ENCODE data around the gene TMEM89. TPM values are rescaled to one million over a fixed set of nuclear protein-coding genes. Genes with fewer than 3 reads are reported as not detected.
A peak's percentile ranks its signal among the peaks of the same experiment; 100 is the strongest.

Gene TMEM89
- total RNA-seq (2013): 0.12 TPM
- polyA plus RNA-seq (under 1 TPM in 1 of 3 donors, not detected in 2; 0.21 TPM), polyA minus RNA-seq (not detected in 2 replicates), total RNA-seq (0 to 0.58 (median 0.08) reads per million in 11 experiments)

GRCh38 chr3:48621461-48621869 is at the start of gene TMEM89:
Gene TMEM89 (minus strand): TSS chr3:48621769. CDS start chr3:48621756, 13 bp downstream.
- Histone ChIP-seq H3K9me3 (replicated peaks in 1 of 2; ENCODE audit: control insufficient read depth in 1 of 2, insufficient read depth in 1 of 2, low read length in 2 of 2) (peaks cover 22 to 34% of the 10 kb centered on the region in 2 donors), H3K79me2 (ENCODE audit: insufficient read depth, low read length) (no peaks in the 10 kb centered on the region), H3K4me3 (replicated peaks in 1 of 3; ENCODE audit: low read depth in 2 of 3, low read length in 3 of 3) (no peak within 1 kb of the TSS), H3K27me3 (ENCODE audit: control insufficient read depth in 2 of 2, insufficient read depth in 2 of 2, low read length in 2 of 2) (no peaks in the 10 kb centered on the region), H3K4me1 (ENCODE audit: control insufficient read depth in 1 of 2, insufficient read depth in 2 of 2, low read length in 2 of 2) (no peaks in the 10 kb centered on the region), H3K36me3 (replicated peaks in 1 of 2; ENCODE audit: control insufficient read depth in 1 of 2, insufficient read depth in 2 of 2, low read length in 2 of 2) (peaks cover 16 to 25% of the 10 kb centered on the region in 2 donors), H3K4me2 (replicated peaks; ENCODE audit: extremely low read depth, low read length, poor library complexity, severe bottlenecking) (no peak within 1 kb of the TSS), H3K27ac (ENCODE audit: low read depth in 1 of 2, low read length in 2 of 2) (no peak within 1 kb of the TSS), H4K20me1 (ENCODE audit: insufficient read depth, low read length) (no peaks in the 10 kb centered on the region), H3K9ac (ENCODE audit: insufficient read depth, low read length, poor library complexity, severe bottlenecking) (no peak within 1 kb of the TSS), H2AFZ (ENCODE audit: insufficient read depth, low read depth, low read length, poor library complexity, severe bottlenecking) (no peak within 1 kb of the TSS)
- Mint-ChIP-seq H3K9me3 (peaks cover 17 to 44% (median 32%) of the 10 kb centered on the region in 7 donors), H3K4me3 (no peak within 1 kb of the TSS), H3K27me3 (ENCODE audit: low read depth in 3 of 3) (peaks cover 0 to 4% (median 2%) of the 10 kb centered on the region in 3 donors), H3K4me1 (no peaks in the 10 kb centered on the region), H3K27ac (no peak within 1 kb of the TSS), H3K36me3 (peaks cover 19 to 27% of the 10 kb centered on the region in 2 donors)
- intact Hi-C loops (cut with micrococcal nuclease): no loop called here
- WGBS (ENCODE audit: insufficient coverage): 98% methylated on average over 19 of the region's 19 CpGs
- DNase-seq: no peak
- TF ChIP-seq, protein P1, sequence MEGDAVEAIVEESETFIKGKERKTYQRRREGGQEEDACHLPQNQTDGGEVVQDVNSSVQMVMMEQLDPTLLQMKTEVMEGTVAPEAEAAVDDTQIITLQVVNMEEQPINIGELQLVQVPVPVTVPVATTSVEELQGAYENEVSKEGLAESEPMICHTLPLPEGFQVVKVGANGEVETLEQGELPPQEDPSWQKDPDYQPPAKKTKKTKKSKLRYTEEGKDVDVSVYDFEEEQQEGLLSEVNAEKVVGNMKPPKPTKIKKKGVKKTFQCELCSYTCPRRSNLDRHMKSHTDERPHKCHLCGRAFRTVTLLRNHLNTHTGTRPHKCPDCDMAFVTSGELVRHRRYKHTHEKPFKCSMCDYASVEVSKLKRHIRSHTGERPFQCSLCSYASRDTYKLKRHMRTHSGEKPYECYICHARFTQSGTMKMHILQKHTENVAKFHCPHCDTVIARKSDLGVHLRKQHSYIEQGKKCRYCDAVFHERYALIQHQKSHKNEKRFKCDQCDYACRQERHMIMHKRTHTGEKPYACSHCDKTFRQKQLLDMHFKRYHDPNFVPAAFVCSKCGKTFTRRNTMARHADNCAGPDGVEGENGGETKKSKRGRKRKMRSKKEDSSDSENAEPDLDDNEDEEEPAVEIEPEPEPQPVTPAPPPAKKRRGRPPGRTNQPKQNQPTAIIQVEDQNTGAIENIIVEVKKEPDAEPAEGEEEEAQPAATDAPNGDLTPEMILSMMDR (IDR thresholded peaks at IDR 0.05): no peak

DNA sequence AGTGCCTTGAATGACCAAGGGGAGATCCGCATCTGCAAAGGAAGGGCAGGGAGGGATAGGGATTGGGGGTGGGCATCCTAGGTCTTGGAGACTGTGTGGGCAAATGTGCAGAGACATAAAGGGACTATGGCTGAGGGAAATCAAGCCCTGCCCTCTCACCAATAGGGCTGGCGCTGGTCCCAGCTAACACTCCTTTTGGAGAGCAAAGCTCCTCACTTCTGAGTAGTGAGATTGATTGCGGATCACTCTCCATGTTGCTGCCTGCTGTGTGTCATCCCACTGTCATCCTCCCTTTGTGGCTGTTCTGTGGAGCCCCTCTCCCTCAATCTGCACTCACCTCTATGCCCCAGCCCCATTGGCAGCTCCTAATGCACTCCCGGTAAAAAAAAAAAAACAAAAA is 43.4 kb upstream of the TMEM89 start:
- TF ChIP-seq, protein P1 (IDR thresholded peaks at IDR 0.05): no peak
- Histone ChIP-seq H3K4me3 (replicated peaks in 1 of 3; ENCODE audit: low read depth in 2 of 3, low read length in 3 of 3) (no peak overlapping the region), H3K9me3 (replicated peaks in 1 of 2; ENCODE audit: control insufficient read depth in 1 of 2, insufficient read depth in 1 of 2, low read length in 2 of 2) (peaks cover 9 to 17% of the 10 kb centered on the region in 2 donors), H2AFZ (ENCODE audit: insufficient read depth, low read depth, low read length, poor library complexity, severe bottlenecking) (no peak overlapping the region), H3K4me1 (ENCODE audit: control insufficient read depth in 1 of 2, insufficient read depth in 2 of 2, low read length in 2 of 2) (peaks cover 20 to 33% of the 10 kb centered on the region in 2 donors), H3K4me2 (replicated peaks; ENCODE audit: extremely low read depth, low read length, poor library complexity, severe bottlenecking) (no peak overlapping the region), H4K20me1 (ENCODE audit: insufficient read depth, low read length) (peaks cover 4% of the 10 kb centered on the region), H3K27me3 (ENCODE audit: control insufficient read depth in 2 of 2, insufficient read depth in 2 of 2, low read length in 2 of 2) (peaks cover 11 to 38% of the 10 kb centered on the region in 2 donors), H3K9ac (ENCODE audit: insufficient read depth, low read length, poor library complexity, severe bottlenecking) (no peak overlapping the region), H3K79me2 (ENCODE audit: insufficient read depth, low read length) (no peaks in the 10 kb centered on the region), H3K36me3 (replicated peaks in 1 of 2; ENCODE audit: control insufficient read depth in 1 of 2, insufficient read depth in 2 of 2, low read length in 2 of 2) (no peaks in the 10 kb centered on the region), H3K27ac (ENCODE audit: low read depth in 1 of 2, low read length in 2 of 2) (no peak overlapping the region)
- peaks cover 8 to 25% (median 17%) of the 10 kb centered on the region in 7 donors for H3K9me3 Mint-ChIP-seq
- H3K36me3 Mint-ChIP-seq: peaks cover 5 to 6% of the 10 kb centered on the region in 2 donors
- no peak overlapping the region for H3K4me3 Mint-ChIP-seq
- intact Hi-C loops (cut with micrococcal nuclease): no loop called here
- peaks cover 27 to 42% (median 42%) of the 10 kb centered on the region in 3 donors for H3K27me3 Mint-ChIP-seq (ENCODE audit: low read depth in 3 of 3)
- DNase-seq: no peak
- 83% methylated on average over 1 of the region's 4 CpGs for WGBS (ENCODE audit: insufficient coverage)
- peak overlapping the region in 1 of 7 donors; percentile 62 for H3K27ac Mint-ChIP-seq
- peaks cover 17% of the 10 kb centered on the region for H3K4me1 Mint-ChIP-seq

All from CD14-positive monocyte (primary cell).